ENCODE measurements around the gene NR4A1.

The NR4A1 gene

GRCh38 chr12:52050758-52051541 is at the start of gene NR4A1:
Gene NR4A1, plus strand, starts transcription at chr12:52051442. Its CDS starts 2,887 bp downstream, at chr12:52054329.
- ATAC-seq: peak; percentile 90 to 93

GRCh38 chr12:52003016-52003550 is 48.2 kb upstream of the NR4A1 start:
- no peak for ATAC-seq

GRCh38 chr12:52003591-52003990 is 47.7 kb upstream of the NR4A1 start:
- ATAC-seq: no peak

GRCh38 chr12:52004042-52004648 is 47.1 kb upstream of the NR4A1 start:
- no peak for ATAC-seq

- ATAC-seq: no peak
These were observed 45.9 kb upstream of the NR4A1 start for GRCh38 chr12:52005218-52005902.

GRCh38 chr12:52005903-52006703 is 45.1 kb upstream of the NR4A1 start:
- ATAC-seq: no peak

GRCh38 chr12:52006726-52007157 is 44.5 kb upstream of the NR4A1 start, which contains the start of gene TAMALIN:
Gene TAMALIN, plus strand, starts transcription at chr12:52006946. Its CDS starts 74 bp downstream, at chr12:52007020.
- ATAC-seq: peak; percentile 69

- ATAC-seq: peak; percentile 52 to 58
These were observed 43.9 kb upstream of the NR4A1 start for GRCh38 chr12:52007158-52007921.

- no peak for ATAC-seq
These were observed 43.2 kb upstream of the NR4A1 start for GRCh38 chr12:52007982-52008510.

- ATAC-seq: no peak
These were observed 42.0 kb upstream of the NR4A1 start for GRCh38 chr12:52009081-52009751.

GRCh38 chr12:52010152-52010622 is 41.1 kb upstream of the NR4A1 start:
- ATAC-seq: no peak

- no peak for ATAC-seq
These were observed 40.3 kb upstream of the NR4A1 start for GRCh38 chr12:52010692-52011601.

GRCh38 chr12:52011602-52012214 is 39.5 kb upstream of the NR4A1 start:
- ATAC-seq: no peak

GRCh38 chr12:52013626-52014310 is 37.5 kb upstream of the NR4A1 start:
- no peak for ATAC-seq

- ATAC-seq: no peak
These were observed 36.4 kb upstream of the NR4A1 start for GRCh38 chr12:52014567-52015530.

- no peak for ATAC-seq
These were observed 35.7 kb upstream of the NR4A1 start for GRCh38 chr12:52015532-52016041.

Data from activated CD4-positive, CD25-positive, alpha-beta regulatory T cell treated with anti-CD3 and anti-CD28 coated beads, Interleukin-2, amount 50 U/mL, for 24 hours (primary cell).